GM12873 (cell line): ENCODE results near the gene DNAJB12.

Source experiments
- TF ChIP-seq, protein P1 (sequence below): IDR thresholded peaks from 2 replicates; pipeline ENCODE4 v1.5.1; 2012; ENCODE audit warnings: low read depth, mild to moderate bottlenecking, moderate library complexity, low read length, control low read depth; ENCODE audit not compliant: insufficient read depth; ENCODE audit errors: missing control alignments

DNAJB12 gene

GRCh38 chr10:72385724-72386123 lies 31.0 kb upstream of the DNAJB12 start:
- TF ChIP-seq, protein P1, sequence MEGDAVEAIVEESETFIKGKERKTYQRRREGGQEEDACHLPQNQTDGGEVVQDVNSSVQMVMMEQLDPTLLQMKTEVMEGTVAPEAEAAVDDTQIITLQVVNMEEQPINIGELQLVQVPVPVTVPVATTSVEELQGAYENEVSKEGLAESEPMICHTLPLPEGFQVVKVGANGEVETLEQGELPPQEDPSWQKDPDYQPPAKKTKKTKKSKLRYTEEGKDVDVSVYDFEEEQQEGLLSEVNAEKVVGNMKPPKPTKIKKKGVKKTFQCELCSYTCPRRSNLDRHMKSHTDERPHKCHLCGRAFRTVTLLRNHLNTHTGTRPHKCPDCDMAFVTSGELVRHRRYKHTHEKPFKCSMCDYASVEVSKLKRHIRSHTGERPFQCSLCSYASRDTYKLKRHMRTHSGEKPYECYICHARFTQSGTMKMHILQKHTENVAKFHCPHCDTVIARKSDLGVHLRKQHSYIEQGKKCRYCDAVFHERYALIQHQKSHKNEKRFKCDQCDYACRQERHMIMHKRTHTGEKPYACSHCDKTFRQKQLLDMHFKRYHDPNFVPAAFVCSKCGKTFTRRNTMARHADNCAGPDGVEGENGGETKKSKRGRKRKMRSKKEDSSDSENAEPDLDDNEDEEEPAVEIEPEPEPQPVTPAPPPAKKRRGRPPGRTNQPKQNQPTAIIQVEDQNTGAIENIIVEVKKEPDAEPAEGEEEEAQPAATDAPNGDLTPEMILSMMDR, result no peak

DNA sequence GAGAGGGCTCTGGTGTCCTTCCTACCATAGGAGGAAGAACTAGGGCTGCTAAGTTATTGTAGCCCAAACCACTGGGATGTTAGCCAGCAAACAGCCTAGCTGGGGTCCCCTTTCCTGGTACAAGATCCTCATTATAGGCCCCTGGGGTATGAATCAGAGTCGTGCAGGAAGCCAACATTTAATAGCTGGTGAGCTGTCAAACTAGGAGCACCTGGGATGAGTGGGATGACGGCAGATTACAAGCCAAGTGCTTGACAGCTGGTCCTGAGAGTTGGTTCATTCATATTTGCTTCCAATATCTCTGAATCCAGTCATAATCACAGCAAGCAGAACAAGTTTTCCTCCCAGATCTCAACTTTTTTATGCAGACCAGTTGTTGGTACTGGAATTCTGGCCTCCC lies 25.1 kb upstream of the DNAJB12 start:
- TF ChIP-seq, protein P1, result no peak

DNA sequence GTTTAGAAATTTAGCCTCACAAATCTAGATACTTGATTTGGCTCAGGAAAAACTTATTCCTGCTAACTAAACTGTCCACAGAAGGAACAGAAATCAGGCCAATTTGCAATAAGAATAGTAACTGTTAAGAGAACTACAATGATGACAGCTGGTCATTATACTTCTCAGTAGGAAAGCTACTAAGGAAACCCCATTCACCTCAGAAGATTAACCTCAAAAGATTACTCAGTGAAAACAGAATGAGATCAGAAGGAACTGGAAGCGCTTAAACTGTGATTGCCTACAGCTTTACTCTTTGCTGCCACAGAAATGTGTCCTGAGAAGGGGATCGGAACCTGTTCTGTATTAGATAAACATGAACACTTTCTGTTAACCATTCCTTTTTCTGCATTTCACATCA lies 24.3 kb upstream of the DNAJB12 start:
- TF ChIP-seq, protein P1, result no peak

- TF ChIP-seq, protein P1, result peak; percentile 30
These were observed 20.9 kb upstream of the DNAJB12 start for GRCh38 chr10:72375585-72375984.

DNA sequence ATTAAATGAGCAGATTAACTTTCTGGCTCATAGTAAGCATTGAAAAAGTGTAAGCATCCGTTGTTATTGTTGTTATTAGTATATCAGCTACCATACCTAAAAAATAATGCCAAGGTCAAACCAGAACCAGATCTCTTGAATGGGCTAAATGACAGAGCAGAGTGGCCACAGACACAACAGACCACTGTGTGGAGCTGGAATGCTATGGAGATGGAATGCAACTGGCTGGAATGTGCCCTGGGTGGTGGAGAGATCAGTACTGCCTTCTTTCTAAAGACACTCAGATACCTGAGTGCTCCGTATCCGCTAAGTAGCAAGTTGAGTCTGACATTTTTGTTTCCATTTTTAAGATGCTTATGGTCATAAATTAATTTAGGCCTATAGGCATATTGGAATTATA lies 20.5 kb upstream of the DNAJB12 start:
- TF ChIP-seq, protein P1, result no peak

GRCh38 chr10:72370201-72370722 lies 15.5 kb upstream of the DNAJB12 start:
- TF ChIP-seq, protein P1, result no peak

DNA sequence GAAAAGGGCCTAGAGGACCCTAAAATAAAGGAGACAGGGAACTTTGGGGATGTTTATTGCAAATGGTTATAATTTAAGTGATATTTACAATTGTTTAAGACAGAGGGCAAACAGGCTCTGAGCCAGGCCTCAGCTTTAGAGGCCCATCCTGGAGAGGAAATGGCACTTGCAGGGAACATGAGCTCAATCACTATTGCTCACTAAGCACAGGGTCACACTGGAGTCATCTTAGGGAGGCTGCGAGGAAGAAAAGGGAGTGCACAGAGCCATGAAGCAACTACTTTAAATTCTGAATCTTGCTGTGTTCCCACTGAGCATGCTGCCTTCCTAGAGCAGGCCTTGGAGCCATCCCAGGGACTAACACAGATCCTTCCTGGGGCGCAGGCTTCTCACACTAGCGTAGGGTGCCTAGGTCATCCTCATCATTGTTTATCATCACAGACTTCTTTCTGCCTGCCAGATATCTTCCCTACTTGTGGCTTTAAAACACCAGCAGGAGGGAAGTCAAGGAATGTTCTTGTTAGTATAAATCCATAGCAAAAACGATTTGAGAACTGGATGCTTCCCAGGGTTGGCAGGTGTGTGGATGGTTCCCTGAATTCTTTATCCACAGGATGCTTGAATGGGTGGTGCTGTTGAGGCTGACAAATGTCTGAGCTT lies 12.7 kb upstream of the DNAJB12 start:
- TF ChIP-seq, protein P1, result no peak
